B cell (primary cell): Measurements from ENCODE around the gene NT5DC2. TPM values are rescaled to one million over a fixed set of nuclear protein-coding genes. Genes with fewer than 3 reads are reported as not detected.

Source experiments
- ATAC-seq: fragments of 200-7000 bp; cut with Tn5 transposase; one replicate; pipeline ENCODE4 v1.10.0; 2021; ENCODE audit warnings: low read depth, mild to moderate bottlenecking, moderate number of reproducible peaks, moderate library complexity
- CTCF ChIA-PET: fragments of 350-600 bp; sonication (Branson Sonifier 250); formaldehyde crosslinking; loops from one replicate; lab custom pipeline; 2021; ENCODE audit warnings: antibody characterized with exemption, inconsistent platforms; lab: Charles Lee
- POLR2A ChIA-PET: fragments of 350-600 bp; sonication (Branson Sonifier 250); formaldehyde crosslinking; loops from one replicate; lab custom pipeline; 2021; ENCODE audit warnings: antibody characterized with exemption; lab: Charles Lee
- DNase-seq: peaks from one replicate; pipeline ENCODE4 v3.0.0; 2013
- H2AFZ ChIP-seq: 2 replicates; pipeline ENCODE4 v1.6.1; 2012; ENCODE audit warnings: mild to moderate bottlenecking, low read depth, low read length; ENCODE audit not compliant: insufficient read depth, poor library complexity, severe bottlenecking
- H3K27ac ChIP-seq, 2 donors: 1 replicate in 1 of 2; 2 replicates in 1 of 2; pipeline ENCODE4 v1.5.1; 2012 to 2013; ENCODE audit warnings: low read length in 2 of 2, mild to moderate bottlenecking in 2 of 2, moderate library complexity in 1 of 2
- H3K27me3 ChIP-seq, 4 experiments: fragments of 200-600 bp in 1 of 4; sonication (generic) in 1 of 4; replicated peaks in 1 of 4; 1 replicate in 2 of 4; 2 replicates in 2 of 4; pipeline versions ENCODE4 v1.6.1 to v1.7.0; 2013 to 2016; ENCODE audit warnings: low read length in 3 of 4, mild to moderate bottlenecking in 2 of 4, mixed read lengths in 1 of 4, moderate library complexity in 1 of 4; ENCODE audit not compliant: insufficient read depth in 4 of 4, control insufficient read depth in 3 of 4; ENCODE audit errors: control extremely low read depth in 1 of 4
- H3K36me3 ChIP-seq, 2 experiments: replicated peaks in 1 of 2; 1 replicate in 1 of 2; 2 replicates in 1 of 2; pipeline versions ENCODE4 v1.6.1 to v1.7.1; 2013; ENCODE audit warnings: low read length in 1 of 2; ENCODE audit not compliant: insufficient read depth in 2 of 2, control insufficient read depth in 1 of 2; ENCODE audit errors: control extremely low read depth in 1 of 2, extremely low read depth in 1 of 2
- H3K4me1 ChIP-seq, 2 donors: fragments of 200-600 bp in 1 of 2; sonication (generic) in 1 of 2; 1 replicate in 1 of 2; 2 replicates in 1 of 2; pipeline versions ENCODE4 v1.5.1 to v1.6.1; 2013 to 2017; ENCODE audit warnings: low read length in 2 of 2; ENCODE audit not compliant: control insufficient read depth in 2 of 2, insufficient read depth in 2 of 2
- H3K4me2 ChIP-seq: replicated peaks from 2 replicates; pipeline ENCODE3; 2012; ENCODE audit warnings: mild to moderate bottlenecking, low read depth, low read length; ENCODE audit not compliant: poor library complexity, severe bottlenecking
- H3K4me3 ChIP-seq, 5 experiments: fragments of 200-600 bp in 1 of 5; sonication (generic) in 1 of 5; 1 replicate in 3 of 5; 2 replicates in 2 of 5; pipeline versions ENCODE4 v1.5.1 to v1.7.0; 2011 to 2016; ENCODE audit warnings: low read length in 4 of 5, mild to moderate bottlenecking in 4 of 5, low read depth in 2 of 5, control low read depth in 1 of 5, moderate library complexity in 1 of 5; ENCODE audit not compliant: insufficient read depth in 1 of 5; ENCODE audit errors: control extremely low read depth in 1 of 5, extremely low read depth in 1 of 5
- H3K79me2 ChIP-seq: fragments of 200-600 bp; sonication (generic); one replicate; pipeline ENCODE4 v1.6.0; 2016; ENCODE audit warnings: low read length; ENCODE audit not compliant: control insufficient read depth, insufficient read depth
- H3K9ac ChIP-seq: fragments of 200-600 bp; sonication (generic); 2 replicates; pipeline ENCODE4 v1.6.1; 2017; ENCODE audit warnings: mild to moderate bottlenecking, low read length, moderate library complexity
- H3K9me3 ChIP-seq, 3 donors: one replicate each; pipeline versions ENCODE4 v1.6.1 to v1.7.1; 2013; ENCODE audit warnings: low read length in 2 of 3; ENCODE audit not compliant: control insufficient read depth in 2 of 3, insufficient read depth in 1 of 3; ENCODE audit errors: control extremely low read depth in 1 of 3
- H4K20me1 ChIP-seq: 2 replicates; pipeline ENCODE4 v1.6.0; 2012; ENCODE audit warnings: mild to moderate bottlenecking, low read length; ENCODE audit not compliant: insufficient read depth, control insufficient read depth, poor library complexity, severe bottlenecking
- H3K27ac Mint-ChIP-seq: one replicate; pipeline ENCODE4 v1.8.0; 2021; ENCODE audit warnings: mixed read lengths
- H3K27me3 Mint-ChIP-seq: one replicate; pipeline ENCODE4 v1.8.0; 2021; ENCODE audit warnings: mixed read lengths
- H3K4me1 Mint-ChIP-seq: one replicate; pipeline ENCODE4 v1.8.0; 2021; ENCODE audit warnings: mixed read lengths
- H3K4me3 Mint-ChIP-seq: one replicate; pipeline ENCODE4 v1.8.0; 2021; ENCODE audit warnings: mixed read lengths
- H3K9me3 Mint-ChIP-seq: one replicate; pipeline ENCODE4 v1.8.0; 2022; ENCODE audit warnings: mixed read lengths; ENCODE audit not compliant: insufficient read depth
- EZH2 ChIP-seq: IDR thresholded peaks from 2 replicates; pipeline ENCODE4 v1.6.1; 2012; ENCODE audit warnings: borderline replicate concordance, low read depth, mild to moderate bottlenecking, moderate library complexity, low read length; ENCODE audit not compliant: insufficient read depth, poor library complexity, severe bottlenecking
- WGBS: methylation state at CpG from one replicate; pipeline ENCODE4 v1.1.5; 2013; ENCODE audit warnings: missing lambda C conversion rate; ENCODE audit not compliant: insufficient coverage; 5-methylcytosine and 5-hydroxymethylcytosine counted together
- intact Hi-C: fragments of 100-400 bp; cut with micrococcal nuclease; formaldehyde crosslinking; loops from one replicate; pipeline ENCODE4 v1.10.0; 2022
- polyA plus RNA-seq: library from polyadenylated mRNA; depleted of rRNA; stranded (reverse); fragments of >200 nt; gene quantifications from 2 replicates; pipeline ENCODE4 v1.2.3, GENCODE V29; 2012
- total RNA-seq, 2 donors: library from RNA; stranded (reverse); fragments of 120-200 nt in 1 of 2; gene quantifications; 1 replicate in 1 of 2; 2 replicates in 1 of 2; pipeline versions ENCODE4 v1.2.3 to v1.2.4, GENCODE V29; 2013 to 2022
- TF ChIP-seq, protein P1 (sequence below): fragments of 200-600 bp; IDR thresholded peaks from one replicate; pipeline ENCODE4 v1.8.0; 2022; ENCODE audit warnings: antibody characterized with exemption, mild to moderate bottlenecking

The NT5DC2 gene
- total and polyA plus RNA-seq, 2 donors (not counting 1 experiment from before 2014, with no cell fraction given): 11.2 to 11.9 TPM

DNA sequence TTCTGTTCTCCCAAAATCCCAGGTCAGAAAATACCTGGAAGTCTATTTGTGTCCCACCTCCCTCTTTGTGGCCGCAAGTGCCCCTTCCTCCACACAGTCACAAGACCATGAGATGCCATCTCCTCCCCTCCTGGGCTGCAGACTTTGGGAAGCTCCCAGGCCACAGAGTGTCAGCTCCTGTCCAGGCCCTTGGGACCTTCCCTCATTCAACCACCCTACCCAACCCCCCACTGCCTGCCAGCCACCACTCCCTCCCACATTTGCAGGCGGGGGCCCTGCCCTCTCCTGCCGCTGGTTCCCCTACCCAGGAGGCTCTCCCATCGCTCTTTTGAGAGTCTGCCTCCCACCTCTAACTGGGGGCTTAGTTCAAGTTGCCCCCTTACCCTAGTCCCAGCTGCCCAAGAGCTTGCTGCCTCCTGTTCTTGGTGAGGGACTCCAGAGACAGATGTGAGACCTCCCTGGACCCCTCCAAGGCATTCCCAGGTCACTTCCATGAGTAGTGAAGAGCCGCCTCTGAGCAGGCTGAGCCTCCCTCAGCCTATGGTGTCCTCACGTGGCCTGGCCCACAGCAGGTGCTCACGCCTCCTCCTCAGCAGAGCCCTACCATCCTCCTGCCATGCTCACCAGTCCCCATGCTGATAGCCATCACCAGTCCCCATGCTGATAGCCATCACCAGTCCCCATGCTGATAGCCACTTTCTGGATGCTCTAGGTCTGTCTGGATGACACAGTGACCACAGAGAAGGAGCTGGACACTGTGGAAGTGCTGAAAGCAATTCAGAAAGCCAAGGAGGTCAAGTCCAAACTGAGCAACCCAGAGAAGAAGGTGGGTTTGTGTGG is 54.4 kb downstream of the NT5DC2 start:
- H3K27ac Mint-ChIP-seq: no peak overlapping the region
- no peaks in the 10 kb centered on the region for H3K27me3 Mint-ChIP-seq
- no peaks in the 10 kb centered on the region for H3K4me1 ChIP-seq
- H2AFZ ChIP-seq: no peak overlapping the region
- 95% methylated on average over 7 of the region's 7 CpGs for WGBS
- intact Hi-C loops: no loop called here
- TF ChIP-seq EZH2: no peak
- TF ChIP-seq, protein P1, sequence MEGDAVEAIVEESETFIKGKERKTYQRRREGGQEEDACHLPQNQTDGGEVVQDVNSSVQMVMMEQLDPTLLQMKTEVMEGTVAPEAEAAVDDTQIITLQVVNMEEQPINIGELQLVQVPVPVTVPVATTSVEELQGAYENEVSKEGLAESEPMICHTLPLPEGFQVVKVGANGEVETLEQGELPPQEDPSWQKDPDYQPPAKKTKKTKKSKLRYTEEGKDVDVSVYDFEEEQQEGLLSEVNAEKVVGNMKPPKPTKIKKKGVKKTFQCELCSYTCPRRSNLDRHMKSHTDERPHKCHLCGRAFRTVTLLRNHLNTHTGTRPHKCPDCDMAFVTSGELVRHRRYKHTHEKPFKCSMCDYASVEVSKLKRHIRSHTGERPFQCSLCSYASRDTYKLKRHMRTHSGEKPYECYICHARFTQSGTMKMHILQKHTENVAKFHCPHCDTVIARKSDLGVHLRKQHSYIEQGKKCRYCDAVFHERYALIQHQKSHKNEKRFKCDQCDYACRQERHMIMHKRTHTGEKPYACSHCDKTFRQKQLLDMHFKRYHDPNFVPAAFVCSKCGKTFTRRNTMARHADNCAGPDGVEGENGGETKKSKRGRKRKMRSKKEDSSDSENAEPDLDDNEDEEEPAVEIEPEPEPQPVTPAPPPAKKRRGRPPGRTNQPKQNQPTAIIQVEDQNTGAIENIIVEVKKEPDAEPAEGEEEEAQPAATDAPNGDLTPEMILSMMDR: no peak
- no peak overlapping the region for H3K4me3 ChIP-seq
- no peaks in the 10 kb centered on the region for H3K4me1 Mint-ChIP-seq
- ATAC-seq (no peak), DNase-seq (no peak)
- ChIA-PET POLR2A (no interaction called here), CTCF (interaction anchor here (1.0 kb wide), 1 partner anchor 15 kb away, joined by 3 read pairs; no protein-coding TSS in a partner anchor)
- H3K9me3 ChIP-seq: no peaks in the 10 kb centered on the region
- no peaks in the 10 kb centered on the region for H3K79me2 ChIP-seq
- H3K27me3 ChIP-seq: no peaks in the 10 kb centered on the region
- H3K36me3 ChIP-seq: peaks cover 2 to 73% of the 10 kb centered on the region in 2 experiments
- H3K4me3 Mint-ChIP-seq: no peak overlapping the region
- no peaks in the 10 kb centered on the region for H3K9me3 Mint-ChIP-seq
- no peak overlapping the region for H3K4me2 ChIP-seq
- no peak overlapping the region for H3K27ac ChIP-seq
- H4K20me1 ChIP-seq: no peaks in the 10 kb centered on the region
- H3K9ac ChIP-seq: no peak overlapping the region

DNA sequence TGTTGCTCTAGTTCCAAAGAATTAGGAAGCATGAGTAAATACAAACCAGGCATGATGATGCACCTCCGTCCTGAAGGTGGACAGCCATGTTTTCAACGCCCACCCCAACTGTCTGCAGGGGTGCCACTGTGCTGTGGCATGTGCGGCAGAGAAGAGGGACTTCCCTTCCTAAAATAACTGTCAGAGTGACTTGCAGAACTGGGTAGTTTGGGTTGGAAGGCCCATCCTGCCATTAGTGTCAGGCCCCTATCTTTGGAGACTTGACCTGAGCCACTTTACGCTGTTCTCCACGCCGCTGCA is 55.9 kb downstream of the NT5DC2 start:
- no peak for DNase-seq
- TF ChIP-seq, protein P1: no peak
- TF ChIP-seq EZH2: no peak
- no peaks in the 10 kb centered on the region for H4K20me1 ChIP-seq
- H2AFZ ChIP-seq: no peak overlapping the region
- peaks cover 4 to 79% of the 10 kb centered on the region in 2 experiments for H3K36me3 ChIP-seq
- H3K9me3 ChIP-seq: no peaks in the 10 kb centered on the region
- H3K79me2 ChIP-seq: no peaks in the 10 kb centered on the region
- H3K4me3 ChIP-seq: no peak overlapping the region
- H3K27me3 ChIP-seq: no peaks in the 10 kb centered on the region
- no peak overlapping the region for H3K27ac ChIP-seq
- WGBS: 97% methylated on average over 5 of the region's 6 CpGs
- H3K4me3 Mint-ChIP-seq: no peak overlapping the region
- ATAC-seq: no peak
- POLR2A ChIA-PET: no interaction called here
- H3K4me1 ChIP-seq: no peaks in the 10 kb centered on the region
- H3K27me3 Mint-ChIP-seq: no peaks in the 10 kb centered on the region
- intact Hi-C loops: no loop called here
- H3K9ac ChIP-seq: no peak overlapping the region
- no peaks in the 10 kb centered on the region for H3K9me3 Mint-ChIP-seq
- no peak overlapping the region for H3K27ac Mint-ChIP-seq
- CTCF ChIA-PET: no interaction called here
- no peak overlapping the region for H3K4me2 ChIP-seq
- H3K4me1 Mint-ChIP-seq: no peaks in the 10 kb centered on the region
